22Rv1 (cell line): Measurements from ENCODE around the gene EEIG2.

ENCODE experiments used
- ZFX ChIP-seq: fragments of 450-650 bp; IDR thresholded peaks from 2 replicates; pipeline ENCODE4 v1.6.1; 2017; ENCODE audit warnings: antibody characterized with exemption, borderline replicate concordance
- TF ChIP-seq, protein P1 (sequence below): fragments of 450-650 bp; IDR thresholded peaks from 2 replicates; pipeline ENCODE4 v1.5.1; 2017; ENCODE audit warnings: mild to moderate bottlenecking

DNA sequence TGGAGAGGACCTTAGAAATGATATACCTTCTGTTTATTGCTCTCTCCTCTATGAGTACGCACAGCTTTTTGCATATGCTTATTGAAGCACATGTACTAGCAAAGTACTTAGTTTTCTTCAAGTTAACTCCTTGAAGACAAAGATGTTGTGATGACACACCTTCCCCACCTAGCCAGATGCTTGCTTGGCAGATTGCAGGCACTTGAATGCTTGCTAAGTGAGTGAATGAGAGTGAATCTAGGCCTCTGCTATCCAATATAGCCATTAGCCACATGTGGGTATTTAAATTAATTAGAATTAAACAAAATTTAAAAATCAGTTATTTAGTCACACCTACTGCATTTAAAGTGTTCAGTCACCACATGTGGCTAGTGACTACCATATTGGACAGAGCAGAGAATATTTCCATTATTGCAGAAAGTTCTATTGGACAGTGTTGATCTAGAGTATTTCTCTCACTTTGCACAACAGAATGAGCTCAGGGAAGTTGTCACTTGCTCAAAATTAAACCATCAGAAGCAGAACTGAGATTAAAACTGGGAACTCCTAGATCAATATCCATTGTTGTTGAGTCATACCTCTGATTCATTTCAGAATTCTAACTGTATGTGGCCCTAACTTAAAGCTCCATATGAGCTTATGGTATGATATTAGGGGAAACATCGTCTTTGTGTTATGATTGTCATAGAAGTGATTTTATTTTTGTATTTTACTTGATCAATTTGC lies 8.6 kb upstream of the EEIG2 start:
- TF ChIP-seq, protein P1, sequence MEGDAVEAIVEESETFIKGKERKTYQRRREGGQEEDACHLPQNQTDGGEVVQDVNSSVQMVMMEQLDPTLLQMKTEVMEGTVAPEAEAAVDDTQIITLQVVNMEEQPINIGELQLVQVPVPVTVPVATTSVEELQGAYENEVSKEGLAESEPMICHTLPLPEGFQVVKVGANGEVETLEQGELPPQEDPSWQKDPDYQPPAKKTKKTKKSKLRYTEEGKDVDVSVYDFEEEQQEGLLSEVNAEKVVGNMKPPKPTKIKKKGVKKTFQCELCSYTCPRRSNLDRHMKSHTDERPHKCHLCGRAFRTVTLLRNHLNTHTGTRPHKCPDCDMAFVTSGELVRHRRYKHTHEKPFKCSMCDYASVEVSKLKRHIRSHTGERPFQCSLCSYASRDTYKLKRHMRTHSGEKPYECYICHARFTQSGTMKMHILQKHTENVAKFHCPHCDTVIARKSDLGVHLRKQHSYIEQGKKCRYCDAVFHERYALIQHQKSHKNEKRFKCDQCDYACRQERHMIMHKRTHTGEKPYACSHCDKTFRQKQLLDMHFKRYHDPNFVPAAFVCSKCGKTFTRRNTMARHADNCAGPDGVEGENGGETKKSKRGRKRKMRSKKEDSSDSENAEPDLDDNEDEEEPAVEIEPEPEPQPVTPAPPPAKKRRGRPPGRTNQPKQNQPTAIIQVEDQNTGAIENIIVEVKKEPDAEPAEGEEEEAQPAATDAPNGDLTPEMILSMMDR = no peak
- no peak for TF ChIP-seq ZFX
